C4-2B (cell line): ENCODE data around the gene OR13J1.

Experiments
- CTCF ChIP-seq: fragments of 450-650 bp; conservative IDR thresholded peaks from 2 replicates; pipeline ENCODE4 v1.5.1; 2017; ENCODE audit warnings: mild to moderate bottlenecking
- ZFX ChIP-seq: fragments of 450-650 bp; IDR thresholded peaks from 2 replicates; pipeline ENCODE4 v1.6.1; 2017

GRCh38 chr9:35911690-35912089 is 41.5 kb upstream of the OR13J1 start:
- TF ChIP-seq CTCF = no peak
- TF ChIP-seq ZFX = no peak
